NB4 (cell line): ENCODE results near the gene NOC3L.

Experiments
- DNase-seq: peaks from one replicate; pipeline ENCODE4 v3.0.0; 2010; ENCODE audit warnings: low read depth
- H3K4me3 ChIP-seq: one replicate; pipeline ENCODE4 v1.5.1; 2011; ENCODE audit warnings: mild to moderate bottlenecking, low read depth, low read length, moderate library complexity
- CTCF ChIP-seq: IDR thresholded peaks from one replicate; pipeline ENCODE4 v1.5.1; 2012; ENCODE audit warnings: low read depth, low read length
- MAX ChIP-seq: IDR thresholded peaks from 2 replicates; pipeline ENCODE4 v1.6.1; 2011; ENCODE audit warnings: low read depth, low read length
- MYC ChIP-seq: IDR thresholded peaks from 2 replicates; pipeline ENCODE4 v1.6.1; 2011; ENCODE audit warnings: low read depth, low read length
- POLR2A ChIP-seq: IDR thresholded peaks from 2 replicates; pipeline ENCODE4 v1.6.1; 2011; ENCODE audit warnings: mild to moderate bottlenecking; ENCODE audit not compliant: insufficient read length; ENCODE audit errors: extremely low read depth

Gene NOC3L

GRCh38 chr10:94405406-94405805 is 42.7 kb upstream of the NOC3L start:
- no peak for DNase-seq
- TF ChIP-seq MAX (no peak), MYC (no peak), CTCF (no peak), POLR2A (no peak)
- H3K4me3 ChIP-seq = no peak overlapping the region

GRCh38 chr10:94403380-94404213 is 40.9 kb upstream of the NOC3L start:
- H3K4me3 ChIP-seq = no peak overlapping the region

GRCh38 chr10:94402843-94403379 is 40.2 kb upstream of the NOC3L start:
- no peak for TF ChIP-seq POLR2A
- no peak for TF ChIP-seq CTCF
- TF ChIP-seq MAX = no peak
- no peak for TF ChIP-seq MYC
- DNase-seq = no peak

More at GRCh38 chr10:94403380-94404213, 40.9 kb upstream of the NOC3L start:
- DNase-seq = no peak
- TF ChIP-seq POLR2A = no peak
- no peak for TF ChIP-seq MYC
- no peak for TF ChIP-seq MAX
- no peak for TF ChIP-seq CTCF

GRCh38 chr10:94402204-94402842 is 39.6 kb upstream of the NOC3L start, which contains the start of gene TBC1D12:
Gene TBC1D12, plus strand, starts transcription at chr10:94402541. Its CDS starts 73 bp downstream, at chr10:94402614.
- TF ChIP-seq POLR2A (no peak), MYC (no peak), MAX (no peak), CTCF (no peak)
- no peak for DNase-seq
- H3K4me3 ChIP-seq = no peak within 1 kb of the TSS

More at GRCh38 chr10:94402843-94403379, 40.2 kb upstream of the NOC3L start:
- H3K4me3 ChIP-seq = no peak overlapping the region

GRCh38 chr10:94398762-94399161 is 36.0 kb upstream of the NOC3L start:
- no peak overlapping the region for H3K4me3 ChIP-seq
- DNase-seq = no peak
- TF ChIP-seq CTCF (no peak), MYC (no peak), MAX (no peak), POLR2A (no peak)
